ENCODE measurements around the gene MICAL3.
"Not testable (repeated sequence)": the region's sequence is repeated elsewhere in the genome, so short reads cannot be mapped to it uniquely, and the experiment has no call there.

Gene MICAL3

DNA sequence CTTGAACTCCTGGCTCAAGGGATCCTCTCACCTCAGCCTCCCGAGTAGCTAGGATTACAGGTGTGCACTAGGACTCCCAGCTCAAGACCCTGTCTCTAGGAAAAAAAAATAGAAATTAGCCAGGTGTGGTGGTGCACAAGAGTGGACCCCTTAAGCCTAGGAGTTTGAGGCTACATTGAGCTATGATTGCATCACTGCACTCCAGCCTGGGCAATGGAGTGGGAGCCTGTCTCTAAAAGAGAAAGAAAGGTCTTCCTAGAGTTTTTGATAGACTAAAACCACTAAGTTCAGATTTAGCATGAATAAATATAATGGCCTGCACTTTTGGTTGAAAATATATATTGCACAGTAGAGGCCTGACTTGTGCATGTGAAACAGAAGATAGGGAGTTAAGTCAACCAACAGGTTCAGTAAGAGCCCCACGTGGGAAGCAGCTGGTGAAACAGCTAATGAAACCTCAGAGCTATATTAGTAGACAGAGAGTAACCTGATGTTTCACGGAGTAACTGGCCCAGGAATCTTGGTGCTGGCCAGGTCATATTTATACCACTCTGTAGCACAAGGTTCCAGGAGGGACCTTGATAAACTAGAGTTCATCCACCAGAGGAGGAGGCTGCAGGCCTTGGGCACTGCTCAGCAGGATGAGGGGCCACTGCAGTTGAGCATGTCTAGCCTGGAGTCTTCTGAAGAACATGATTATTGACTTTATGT, 4.6 kb upstream of the MICAL3 start:
- no peak for DNase-seq

DNA sequence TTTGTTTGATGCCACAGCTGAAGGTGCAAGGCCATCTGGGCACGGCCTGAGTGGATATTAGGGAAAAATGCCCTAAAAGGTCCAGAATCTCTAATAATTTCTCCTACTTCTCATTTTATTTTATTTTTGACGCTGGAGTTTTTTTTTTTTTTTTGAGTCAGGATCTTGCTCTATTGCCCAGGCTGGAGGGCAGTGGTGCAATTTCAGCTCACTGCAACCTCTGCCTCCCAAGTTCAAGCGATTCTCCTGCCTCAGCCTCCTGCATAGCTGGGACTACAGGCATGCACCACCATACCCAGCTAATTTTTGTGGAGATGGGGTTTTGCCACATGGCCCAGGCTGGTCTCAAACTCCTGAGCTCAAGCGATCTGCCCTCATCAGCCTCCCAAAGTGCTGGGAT, 1.5 kb upstream of the MICAL3 start:
- DNase-seq: not testable (repeated sequence)

DNA sequence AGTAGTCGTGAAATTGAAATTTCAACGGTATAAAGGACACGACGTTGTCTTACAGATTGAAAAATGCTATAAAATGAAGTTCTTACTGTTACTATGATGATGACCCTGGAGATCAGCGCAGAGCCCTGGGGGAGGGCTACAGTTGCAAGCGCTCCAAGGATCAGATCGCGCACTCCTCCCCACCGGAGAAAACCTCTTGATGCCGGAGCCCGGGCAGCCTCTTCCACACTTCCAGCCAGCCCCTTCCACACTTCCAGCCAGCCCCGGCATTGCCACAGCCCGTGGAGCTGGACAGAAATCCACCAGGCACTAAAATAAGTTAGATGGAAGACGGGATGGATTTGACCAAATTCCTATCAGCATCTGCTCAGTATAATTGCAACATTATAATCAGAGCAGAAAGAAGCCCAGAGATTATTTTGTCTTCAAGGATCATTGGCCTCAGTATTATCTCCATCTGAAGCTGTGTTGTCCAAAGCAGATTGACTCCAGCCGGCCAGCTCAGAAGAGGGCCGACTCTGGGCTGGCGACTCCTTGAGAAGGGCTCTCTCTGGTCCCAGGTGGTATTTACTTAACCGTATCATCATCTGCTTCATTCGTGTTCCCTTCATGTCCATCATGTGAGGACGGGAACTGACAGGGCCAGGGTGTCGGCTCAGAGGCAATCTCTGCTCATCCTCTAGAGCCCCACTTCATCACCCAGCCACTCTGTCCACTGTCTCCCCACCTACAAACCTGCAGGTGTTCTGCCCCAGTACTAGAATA, 777 bp upstream of the MICAL3 start:
- no peak for DNase-seq

- DNase-seq: no peak
Measured at GRCh38 chr22:18023509-18024275, 669 bp downstream of the MICAL3 start.

DNA sequence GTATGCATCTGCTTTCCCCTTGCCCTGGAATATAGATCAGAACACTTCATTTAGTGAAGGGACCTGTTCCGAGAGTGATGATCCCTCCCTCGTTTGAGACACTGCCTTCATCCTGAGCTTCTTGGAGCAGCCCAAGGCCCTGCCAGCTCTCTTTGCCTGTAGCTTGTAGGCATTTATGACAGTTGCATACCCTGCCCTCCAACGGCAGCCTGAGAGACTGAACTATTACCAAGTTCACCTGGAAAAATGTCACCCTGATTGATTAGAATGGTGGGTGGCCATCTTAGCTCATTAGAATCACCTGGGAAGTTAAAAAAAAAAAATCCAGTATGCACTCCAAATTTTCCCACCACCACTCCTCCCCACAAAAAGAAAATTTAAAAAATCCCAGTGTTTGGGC, 1.5 kb downstream of the MICAL3 start:
- DNase-seq: no peak

GRCh38 chr22:18021431-18021830, 2.9 kb downstream of the MICAL3 start:
- no peak for DNase-seq

DNA sequence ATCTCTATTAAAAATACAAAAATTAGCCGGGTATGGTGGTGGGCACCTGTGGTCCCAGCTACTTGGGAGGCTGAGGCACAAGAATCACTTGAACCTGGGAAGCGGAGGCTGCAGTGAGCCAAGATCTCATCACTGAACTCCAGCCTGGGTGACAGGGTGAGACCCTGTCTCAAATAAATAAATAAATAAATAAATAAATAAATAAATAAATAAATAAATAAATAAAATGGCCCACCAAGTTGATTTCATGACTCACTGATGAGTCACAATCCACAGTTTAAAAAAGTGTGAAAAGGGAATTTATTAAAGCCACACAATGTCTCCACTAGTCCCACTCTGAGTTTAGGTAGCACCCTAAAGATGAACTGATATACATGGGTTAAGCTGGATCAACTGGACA, 3.6 kb downstream of the MICAL3 start:
- not testable (repeated sequence) for DNase-seq

GRCh38 chr22:18013947-18014346, 10.4 kb downstream of the MICAL3 start:
- DNase-seq: no peak

DNA sequence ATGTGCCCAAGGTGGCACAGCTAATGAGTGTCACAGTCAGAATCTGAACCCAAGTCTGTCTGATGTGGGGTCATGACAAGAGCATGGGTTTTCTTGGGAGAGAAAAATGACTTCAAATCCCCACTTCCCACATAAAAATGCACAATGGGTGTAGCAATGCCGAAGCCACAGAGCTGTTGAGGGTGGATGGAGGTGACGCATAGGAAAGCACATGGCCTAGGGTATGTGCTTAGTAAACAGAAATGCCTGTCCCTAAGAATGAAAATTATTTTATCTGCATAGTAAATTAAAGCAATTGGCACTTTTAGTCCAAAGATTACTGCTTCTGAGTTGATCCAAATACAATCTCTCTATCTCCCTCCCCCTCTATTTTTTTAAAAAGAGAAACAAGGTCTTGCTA, 10.9 kb downstream of the MICAL3 start:
- DNase-seq: no peak

DNA sequence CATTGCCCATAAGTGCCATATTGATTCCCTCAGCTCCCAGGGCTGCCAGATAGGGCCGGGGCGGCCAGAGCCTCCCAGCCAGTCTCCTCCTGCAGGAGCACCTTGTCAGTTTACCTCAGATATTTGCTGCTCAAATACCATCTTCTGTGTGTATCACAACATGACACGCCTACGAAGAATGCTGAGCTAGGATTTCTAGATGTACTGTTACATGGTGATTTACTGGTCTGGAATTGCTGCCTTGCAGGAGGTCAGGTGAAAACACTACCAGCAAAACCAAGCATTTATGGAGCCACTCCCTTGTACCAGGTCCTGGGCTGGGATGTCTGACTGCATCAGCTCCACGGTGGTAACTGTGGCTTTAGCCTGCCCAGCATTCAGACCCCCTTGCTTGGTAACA, 11.8 kb downstream of the MICAL3 start:
- no peak for DNase-seq

DNA sequence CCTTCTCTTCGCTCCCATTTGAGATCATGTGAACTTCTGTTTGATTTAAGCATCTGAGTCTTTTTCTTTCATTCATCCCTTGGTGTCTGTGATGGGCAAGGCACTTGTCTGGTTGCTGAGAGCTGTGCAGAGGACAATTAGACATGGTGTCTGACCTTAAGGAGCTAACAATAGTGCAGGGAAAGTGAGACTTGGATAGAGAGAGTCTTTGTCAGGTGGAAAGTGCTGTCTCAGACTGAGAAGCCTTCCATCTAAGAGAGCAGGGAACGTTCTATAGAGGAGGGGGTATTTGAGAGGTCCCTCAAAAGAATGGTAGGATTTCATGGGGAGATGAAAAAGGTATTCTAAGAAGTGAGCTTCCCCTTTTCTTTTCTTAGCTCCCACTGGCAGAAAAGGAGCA, 14.1 kb downstream of the MICAL3 start:
- DNase-seq: no peak

- no peak for DNase-seq
Measured at GRCh38 chr22:18008136-18008535, 16.2 kb downstream of the MICAL3 start.

DNA sequence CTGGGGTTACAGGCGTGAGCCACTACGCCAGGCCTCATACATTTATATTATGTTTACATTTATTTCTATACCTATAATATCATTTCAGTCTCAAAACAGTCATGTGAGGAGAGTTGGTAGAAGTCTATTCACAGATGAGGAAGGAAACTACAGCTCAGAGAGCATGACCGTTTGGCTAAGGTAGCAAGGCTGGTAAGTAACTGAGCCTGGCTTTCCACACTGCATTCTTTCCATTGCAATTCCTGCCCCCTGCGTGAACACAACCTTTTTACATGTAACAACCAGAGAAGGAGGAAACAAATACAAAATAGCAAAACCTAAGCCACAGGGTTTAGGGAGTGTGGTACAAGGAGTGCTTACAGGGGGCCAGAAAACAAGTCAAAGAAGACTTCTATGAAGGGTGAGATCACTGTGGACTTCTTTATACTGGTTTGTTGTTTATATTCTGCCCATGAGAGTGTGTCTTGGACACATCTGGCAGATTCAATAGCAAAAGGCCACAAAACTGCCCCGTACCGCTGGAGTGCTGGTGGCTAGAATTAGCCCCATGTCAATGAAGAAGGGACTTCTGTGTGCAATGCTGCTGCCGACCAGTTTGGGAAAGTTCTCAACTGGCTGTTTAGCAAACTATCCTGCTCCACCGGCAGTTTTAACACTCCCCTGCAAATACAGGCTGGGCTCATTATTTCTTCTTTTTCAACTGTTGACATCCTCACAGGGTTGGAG, 19.0 kb downstream of the MICAL3 start:
- no peak for DNase-seq

- DNase-seq: not testable (repeated sequence)
Measured at GRCh38 chr22:18001894-18002315, 22.5 kb downstream of the MICAL3 start.

- peak; percentile 46 for DNase-seq
Measured at GRCh38 chr22:18001040-18001893, 23.1 kb downstream of the MICAL3 start.

- peak; percentile 17 for DNase-seq
Measured at GRCh38 chr22:18000441-18001039, 23.8 kb downstream of the MICAL3 start.

- DNase-seq: no peak
Measured at GRCh38 chr22:17999851-18000250, 24.5 kb downstream of the MICAL3 start.

GRCh38 chr22:17998913-17999312, 25.4 kb downstream of the MICAL3 start:
- no peak for DNase-seq

DNA sequence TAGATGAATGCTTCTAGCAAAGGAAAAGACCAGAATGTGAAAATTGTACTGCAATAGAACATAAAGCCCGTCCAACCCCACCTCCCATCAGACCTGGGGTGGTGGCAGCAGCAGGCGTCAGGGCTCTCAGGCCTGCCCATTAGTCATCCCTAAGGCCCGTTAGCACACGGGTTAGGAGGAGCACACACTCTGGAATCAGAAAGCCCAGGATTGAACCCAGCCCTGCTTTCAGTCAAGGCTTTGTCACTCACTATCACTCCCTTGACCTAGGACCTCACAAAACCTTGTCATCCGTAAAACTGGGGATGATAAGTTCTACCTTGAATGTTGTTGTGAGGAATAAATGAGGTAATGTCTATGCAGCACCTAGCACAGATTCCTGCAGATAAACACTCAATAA, 26.9 kb downstream of the MICAL3 start:
- no peak for DNase-seq

- DNase-seq: not testable (repeated sequence)
Measured at GRCh38 chr22:17995256-17995655, 29.1 kb downstream of the MICAL3 start.

DNA sequence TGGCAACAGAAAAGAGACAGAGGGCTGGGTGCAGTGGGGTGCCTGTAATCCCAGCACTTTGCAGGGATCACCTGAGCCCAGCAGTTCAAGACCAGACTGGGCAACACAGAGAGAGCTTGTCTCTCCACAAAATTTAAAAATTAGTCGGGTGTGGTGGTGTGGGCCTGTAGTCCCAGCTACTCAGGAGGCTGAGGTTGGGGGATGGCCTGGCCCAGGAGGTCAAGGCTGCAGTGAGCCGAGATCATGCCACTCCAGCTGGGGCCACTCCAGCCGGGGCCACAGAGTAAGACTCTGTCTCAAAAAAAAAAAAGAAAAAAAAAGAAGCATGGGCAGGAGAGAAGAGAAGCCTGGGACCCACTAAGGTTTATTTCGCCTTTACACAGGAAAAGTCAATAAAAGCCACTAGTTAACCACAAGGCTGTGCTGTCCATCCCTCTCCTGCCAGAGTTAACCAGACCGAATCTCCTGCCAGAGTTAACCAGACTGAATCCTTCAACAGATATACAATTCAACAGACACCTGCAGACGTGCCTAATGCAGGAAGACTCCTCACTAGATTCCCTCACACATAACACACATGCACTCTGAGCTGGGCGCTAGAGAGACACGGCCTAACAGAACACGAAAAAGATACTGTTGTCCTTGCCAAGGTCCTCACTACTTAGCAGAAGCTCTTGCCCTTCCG, 29.8 kb downstream of the MICAL3 start:
- DNase-seq: no peak
